Left forelimb (tissue), 1 donor: ENCODE results near the gene POLR1H.
A peak's percentile ranks its signal among the peaks of the same experiment; 100 is the strongest.
"Not testable (repeated sequence)": the region's sequence is repeated elsewhere in the genome, so short reads cannot be mapped to it uniquely, and the experiment has no call there.

Source experiments
- DNase-seq: peaks from one replicate; pipeline ENCODE4 v3.0.0-alpha.2; 2018; ENCODE audit warnings: low spot score

The POLR1H gene, protein sequence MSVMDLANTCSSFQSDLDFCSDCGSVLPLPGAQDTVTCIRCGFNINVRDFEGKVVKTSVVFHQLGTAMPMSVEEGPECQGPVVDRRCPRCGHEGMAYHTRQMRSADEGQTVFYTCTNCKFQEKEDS

DNA sequence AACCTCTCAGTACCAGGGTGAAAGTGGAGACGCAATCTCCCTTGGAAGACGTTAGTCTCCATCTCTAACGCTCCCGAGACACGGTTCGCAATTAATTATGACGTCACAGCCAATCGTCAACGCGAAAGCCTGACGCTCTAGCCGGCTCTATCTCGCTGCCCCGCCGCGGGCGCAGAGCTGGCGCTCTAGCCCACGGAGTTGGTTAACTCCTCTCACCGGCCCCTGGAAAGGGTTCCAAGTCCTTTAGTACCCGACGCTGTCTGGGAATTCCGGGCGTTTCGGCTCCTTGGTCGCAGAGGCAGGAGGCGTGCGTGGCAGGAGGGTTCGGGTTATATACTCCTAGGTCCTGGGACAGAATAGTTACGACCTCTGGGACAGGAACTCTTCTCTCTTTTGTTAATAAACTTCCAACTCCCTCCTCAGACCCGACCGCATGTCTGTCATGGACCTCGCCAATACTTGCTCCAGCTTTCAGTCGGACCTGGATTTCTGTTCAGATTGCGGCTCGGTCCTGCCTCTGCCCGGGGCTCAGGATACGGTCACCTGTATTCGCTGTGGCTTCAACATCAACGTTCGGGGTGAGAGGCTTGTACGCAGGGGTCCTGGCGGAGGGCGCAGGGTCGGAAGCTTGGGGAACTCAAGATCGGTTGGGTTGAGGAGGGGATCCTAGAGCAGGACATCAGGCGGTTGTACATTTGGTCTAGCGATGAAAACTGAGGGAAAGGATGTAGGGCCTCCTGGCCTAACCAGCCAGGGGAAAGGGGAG is at the start of gene POLR1H:
Gene POLR1H (plus strand): TSS at position 174 of the 766 bp plus-strand sequence. CDS start 260 bp downstream, at position 434.
- DNase-seq, result peak; percentile 91

- no peak for DNase-seq
These were observed 47.7 kb upstream of the POLR1H start for GRCh38 chr6:30013291-30013922.

GRCh38 chr6:30019819-30020218 is 41.2 kb upstream of the POLR1H start:
- DNase-seq, result no peak

GRCh38 chr6:30020626-30021025 is 40.4 kb upstream of the POLR1H start:
- DNase-seq, result no peak

GRCh38 chr6:30022189-30022588 is 38.9 kb upstream of the POLR1H start:
- no peak for DNase-seq

DNA sequence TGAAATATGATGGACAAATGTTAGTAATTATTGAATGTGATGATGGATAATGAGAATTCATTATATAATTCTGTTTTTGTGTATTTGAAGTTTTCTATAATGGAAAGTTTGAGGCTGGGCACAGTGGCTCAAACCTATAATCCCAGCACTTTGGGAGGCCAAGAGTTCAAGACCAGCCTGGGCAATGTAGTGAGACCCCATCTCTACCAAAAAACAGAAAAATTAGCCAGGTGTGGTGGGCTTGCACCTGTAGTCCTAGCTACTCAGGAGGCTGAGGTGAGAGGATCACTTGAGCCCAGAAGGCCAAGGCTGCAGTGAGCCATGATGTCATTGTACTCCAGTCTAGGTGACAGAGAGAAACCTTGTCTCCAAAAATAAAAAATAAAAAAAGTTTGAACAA is 38.4 kb upstream of the POLR1H start:
- DNase-seq, result not testable (repeated sequence)

DNA sequence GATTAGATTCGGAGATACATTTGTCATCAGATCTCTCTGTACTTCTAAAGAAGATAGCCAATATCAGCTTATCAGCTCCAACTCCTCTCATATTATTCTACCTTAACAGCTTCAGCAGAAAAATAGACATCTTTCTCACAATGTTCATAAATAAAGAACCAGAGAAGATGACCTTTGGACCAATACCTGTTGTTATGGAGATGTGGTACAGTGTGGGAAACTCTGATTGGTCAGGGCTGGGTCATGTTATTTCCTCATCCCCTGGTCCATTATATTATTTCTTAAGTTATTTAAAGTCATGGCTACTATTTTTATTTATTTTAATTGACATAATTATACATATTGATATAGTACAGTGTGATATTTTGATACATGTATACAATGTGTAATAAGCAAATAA is 35.9 kb upstream of the POLR1H start:
- no peak for DNase-seq

DNA sequence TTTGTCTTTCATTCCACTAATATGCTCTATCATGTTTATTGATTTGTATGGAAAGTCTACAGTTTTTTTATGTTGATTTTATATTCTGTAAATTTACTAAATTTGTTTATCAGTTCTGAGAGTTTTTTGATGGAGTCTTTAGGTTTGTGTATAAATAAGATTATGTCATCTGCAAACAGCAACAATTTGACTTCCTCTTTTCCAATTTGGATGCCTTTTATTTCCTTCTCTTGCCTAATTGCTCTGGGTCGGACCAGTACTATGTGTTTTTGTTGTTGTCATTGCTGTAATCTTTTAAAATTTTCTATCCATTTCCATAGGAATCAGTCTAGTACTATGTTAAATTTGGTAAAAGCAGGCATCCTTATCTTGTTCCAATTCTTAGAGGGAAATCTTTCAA is 31.5 kb upstream of the POLR1H start:
- no peak for DNase-seq

DNA sequence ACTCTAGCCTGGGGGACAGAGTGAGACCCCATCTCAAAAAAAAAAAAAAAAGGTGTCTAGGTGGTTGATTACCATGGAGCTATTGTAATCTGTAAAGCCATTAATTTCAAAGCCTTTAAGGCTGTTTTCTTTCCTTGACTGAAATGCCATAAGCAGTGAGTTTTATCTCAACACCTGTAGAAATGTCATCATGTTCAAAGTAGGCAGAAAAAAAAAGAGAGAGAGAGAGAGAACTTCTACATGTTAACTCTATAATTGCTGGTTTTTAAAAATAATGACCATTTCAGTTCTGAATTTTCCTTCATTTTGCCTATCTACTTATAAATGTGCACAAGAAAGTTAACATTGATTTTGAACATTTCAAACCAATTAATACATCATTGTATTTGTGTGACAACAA is 29.7 kb upstream of the POLR1H start:
- DNase-seq, result no peak

GRCh38 chr6:30033440-30033839 is 27.6 kb upstream of the POLR1H start:
- not testable (repeated sequence) for DNase-seq

DNA sequence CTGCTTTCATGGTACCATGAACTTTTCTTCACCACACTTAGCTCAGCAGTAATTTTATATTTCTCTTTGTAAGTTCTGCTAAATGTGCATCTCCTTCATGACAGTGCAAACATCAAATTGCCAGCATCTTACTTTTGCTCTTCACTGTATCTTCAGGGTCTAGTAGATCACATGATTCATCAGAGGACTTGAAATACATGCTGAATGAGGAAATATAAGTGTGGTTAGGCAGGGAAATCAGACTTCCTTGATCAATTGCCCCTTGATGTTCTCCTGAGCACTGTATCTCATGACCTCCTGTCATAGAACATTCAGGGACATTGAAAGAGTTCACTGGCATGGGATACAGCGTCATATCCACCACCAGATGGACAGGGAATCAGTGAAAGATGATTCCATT is 25.3 kb upstream of the POLR1H start:
- no peak for DNase-seq

GRCh38 chr6:30037182-30037788 is 23.8 kb upstream of the POLR1H start:
- no peak for DNase-seq

GRCh38 chr6:30041221-30041620 is 19.8 kb upstream of the POLR1H start:
- DNase-seq, result no peak

DNA sequence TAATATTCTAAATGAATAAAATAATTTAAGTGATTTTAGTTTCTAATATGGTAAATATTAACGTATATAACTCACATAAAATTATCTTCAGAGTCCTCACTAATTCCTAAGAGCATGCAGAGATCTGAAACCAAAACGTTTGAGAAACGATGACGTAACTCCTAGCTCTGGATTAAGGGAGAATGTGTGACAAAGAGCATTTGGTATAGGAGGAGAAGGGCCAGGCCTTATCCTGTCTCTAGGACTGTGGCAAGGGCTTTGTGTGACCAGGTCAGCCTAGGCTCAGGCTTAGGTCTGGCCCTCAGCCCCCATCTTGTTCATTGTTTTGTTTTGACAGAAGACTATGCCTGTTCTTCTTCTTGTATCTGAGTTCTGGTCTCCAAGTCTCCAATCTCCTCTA is 19.2 kb upstream of the POLR1H start:
- no peak for DNase-seq

DNA sequence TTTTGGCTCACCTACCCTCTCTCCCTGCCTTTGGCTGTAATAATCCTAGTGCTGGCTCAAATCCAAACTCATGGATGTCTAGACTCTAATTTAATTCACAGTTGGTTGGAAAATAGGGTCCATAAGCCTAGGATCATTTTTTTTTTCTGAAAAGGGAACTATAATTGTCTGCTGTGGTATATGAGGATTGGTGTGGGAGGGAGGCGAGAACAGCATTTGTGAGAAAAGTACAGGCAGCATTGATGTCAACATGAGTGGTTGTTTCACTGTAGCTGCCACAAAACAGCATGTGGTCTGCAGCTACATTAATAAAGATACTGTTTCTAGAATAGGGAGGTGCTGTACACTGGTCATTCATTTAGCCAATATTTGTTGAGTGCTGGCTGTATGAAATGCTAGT is 18.6 kb upstream of the POLR1H start:
- DNase-seq, result no peak

DNA sequence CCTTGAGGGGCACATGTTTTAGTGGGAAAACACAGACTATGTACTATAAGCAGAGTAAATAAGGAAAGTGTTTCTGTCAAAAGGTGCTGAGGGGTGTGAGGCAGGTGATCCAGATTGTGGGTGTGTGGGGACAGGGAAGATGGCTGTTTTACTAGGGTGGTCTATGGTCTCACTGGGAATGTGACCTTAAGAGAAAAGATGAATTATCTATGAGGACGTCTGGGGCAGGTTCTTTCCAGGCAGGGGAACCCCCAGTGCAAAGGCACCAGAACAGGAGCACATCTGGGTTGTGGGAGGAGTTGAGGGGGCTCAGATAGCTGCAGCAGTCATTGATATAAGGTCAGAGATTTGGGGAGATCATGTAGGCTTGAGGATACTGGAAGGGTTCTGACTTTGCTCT is 18.2 kb upstream of the POLR1H start:
- DNase-seq, result no peak

DNA sequence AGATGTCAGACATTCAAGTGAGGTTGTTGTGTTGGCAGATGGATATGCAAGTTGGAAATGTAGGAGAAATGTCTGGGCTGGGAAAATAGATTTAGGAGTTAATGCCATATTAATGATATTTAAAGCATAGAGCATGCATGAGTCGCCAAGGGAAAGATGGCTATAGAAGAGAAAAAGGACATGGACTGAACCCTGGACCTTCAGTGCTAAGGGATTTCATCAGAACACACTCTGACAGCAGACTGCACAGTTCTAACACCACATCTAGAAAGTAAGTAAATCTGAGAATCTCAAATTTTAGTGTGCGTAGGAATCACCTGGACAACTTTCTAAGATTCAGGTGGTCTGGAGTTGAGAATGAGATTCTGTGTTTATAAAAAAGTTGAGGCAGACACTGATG is 17.3 kb upstream of the POLR1H start:
- DNase-seq, result no peak

DNA sequence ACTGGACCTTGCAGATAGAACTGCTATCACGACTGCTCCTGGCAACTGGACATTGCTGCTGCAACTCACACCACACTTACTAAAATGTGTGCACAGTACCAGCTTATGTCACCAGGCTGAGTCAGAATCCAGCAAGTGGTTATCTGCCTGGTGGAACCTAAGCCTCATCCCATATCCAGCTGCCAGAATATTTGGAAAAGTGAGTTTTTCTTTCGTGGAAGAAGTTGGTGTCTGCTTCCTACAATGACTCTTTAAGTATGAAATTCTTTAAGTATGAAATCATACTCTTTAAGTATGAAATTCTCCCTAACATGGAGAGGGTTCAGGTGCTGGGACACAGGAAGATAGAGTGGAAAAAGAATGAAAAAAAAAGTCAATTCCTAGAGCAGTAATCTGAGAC is 16.4 kb upstream of the POLR1H start:
- no peak for DNase-seq

DNA sequence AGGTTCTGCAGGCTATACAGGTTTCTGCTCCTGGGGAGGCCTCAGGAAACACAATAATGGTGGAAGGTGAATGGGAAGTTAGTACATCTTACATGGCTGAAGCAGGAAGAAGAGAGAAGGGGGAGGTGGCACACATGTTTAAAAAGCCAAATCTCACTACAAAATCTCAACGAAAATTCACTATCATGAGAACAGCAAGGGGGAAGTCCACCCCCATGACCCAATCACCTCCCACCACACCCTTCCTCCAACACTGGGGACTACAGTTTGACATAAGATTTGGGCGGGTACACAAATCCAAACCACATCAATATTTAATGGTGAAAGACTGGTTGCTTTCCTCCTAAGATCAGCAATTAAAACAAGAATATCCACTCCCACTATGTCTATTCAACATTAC is 13.8 kb upstream of the POLR1H start:
- DNase-seq, result no peak

DNA sequence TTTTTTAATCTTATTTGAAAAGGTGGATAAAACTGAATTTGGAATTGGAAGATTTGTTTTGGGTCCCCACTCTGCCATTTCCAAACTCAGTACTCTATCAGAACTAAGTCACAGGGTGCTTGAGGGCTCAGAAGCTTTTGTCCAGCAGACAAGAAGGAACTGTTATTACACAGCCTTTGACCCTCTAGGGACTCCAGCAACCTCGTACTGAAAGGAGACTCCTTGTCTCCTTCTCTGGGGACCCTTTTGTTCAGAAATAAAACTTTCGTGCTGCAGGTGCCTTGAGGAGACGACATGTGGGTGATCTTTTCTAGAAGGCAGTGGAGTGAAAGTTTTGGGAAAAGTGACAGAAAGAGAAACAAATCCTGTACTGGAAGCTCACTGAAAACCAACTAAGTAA is 7.4 kb upstream of the POLR1H start:
- no peak for DNase-seq

- no peak for DNase-seq
These were observed 5.6 kb upstream of the POLR1H start for GRCh38 chr6:30055513-30055912.

DNA sequence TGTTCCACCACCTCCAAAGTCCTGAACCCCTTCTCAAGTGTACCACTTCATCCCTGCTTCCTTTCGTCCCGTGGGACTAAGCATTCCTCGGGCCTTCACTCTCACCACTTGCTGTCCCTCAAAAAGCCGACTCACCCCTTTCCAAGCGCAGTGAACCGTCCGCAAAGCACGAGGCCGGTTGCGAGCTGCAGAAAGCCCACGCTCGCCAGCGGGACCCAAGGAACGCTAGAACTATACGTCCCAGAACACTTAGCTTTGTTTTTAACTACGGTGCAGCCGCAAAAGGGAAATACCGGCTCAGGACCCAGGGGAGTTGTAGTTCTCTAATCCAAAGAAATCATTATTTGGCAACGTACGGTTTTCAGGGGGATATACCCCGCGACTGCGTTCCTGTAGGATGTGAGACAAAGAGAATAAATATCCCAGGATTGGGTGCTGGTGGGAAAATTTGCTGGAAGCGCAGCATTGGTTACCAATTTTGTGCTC is 416 bp upstream of the POLR1H start:
- no peak for DNase-seq

DNA sequence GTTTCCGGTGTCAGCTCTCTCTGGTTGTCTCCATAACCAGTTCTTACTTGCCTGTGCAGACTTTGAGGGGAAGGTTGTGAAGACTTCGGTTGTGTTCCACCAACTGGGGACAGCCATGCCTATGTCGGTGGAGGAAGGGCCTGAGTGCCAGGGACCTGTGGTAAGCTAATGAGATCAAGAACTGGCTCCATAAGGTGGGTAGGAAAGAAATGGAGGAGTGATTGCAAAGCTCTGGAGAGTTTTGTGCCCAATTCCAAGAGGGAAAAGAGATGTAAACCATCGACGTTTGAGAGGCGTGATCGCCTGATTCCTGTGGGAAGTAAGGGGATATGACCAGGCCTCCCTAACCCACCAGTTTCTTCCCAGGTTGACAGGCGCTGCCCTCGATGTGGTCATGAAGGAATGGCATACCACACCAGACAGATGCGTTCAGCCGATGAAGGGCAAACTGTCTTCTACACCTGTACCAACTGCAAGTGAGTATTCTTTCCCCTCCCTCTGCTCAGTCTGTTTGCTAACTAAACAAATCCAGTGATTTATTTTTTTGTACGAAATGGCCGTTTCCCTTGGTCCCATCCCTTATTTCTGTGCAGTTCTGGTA is 893 bp downstream of the POLR1H start:
- no peak for DNase-seq
